Tibial artery (tissue), 4 donors: ENCODE data around the gene TSC2.
"Not testable (repeated sequence)": the region's sequence is repeated elsewhere in the genome, so short reads cannot be mapped to it uniquely, and the experiment has no call there.

Source experiments
- DNase-seq, 2 donors: peaks; one replicate each; pipeline ENCODE4 v3.0.0-alpha.2; 2019
- H3K27ac ChIP-seq, 2 donors: fragments of 200-600 bp; sonication (generic) in 1 of 2; 1 replicate in 1 of 2; 2 replicates in 1 of 2; pipeline ENCODE4 v1.5.1; 2018 to 2019; ENCODE audit warnings: mild to moderate bottlenecking in 1 of 2
- H3K27me3 ChIP-seq, 2 donors: fragments of 200-600 bp; sonication (generic) in 1 of 2; one replicate each; pipeline versions ENCODE4 v1.5.1 to v1.6.0; 2016 to 2019
- H3K36me3 ChIP-seq, 3 donors: fragments of 200-600 bp; sonication (generic) in 2 of 3; one replicate each; pipeline ENCODE4 v1.5.1; 2016 to 2019; ENCODE audit warnings: mild to moderate bottlenecking in 2 of 3
- H3K4me1 ChIP-seq, 4 donors: fragments of 200-600 bp; sonication (generic) in 2 of 4; 1 replicate in 3 of 4; 2 replicates in 1 of 4; pipeline ENCODE4 v1.5.1; 2016 to 2019
- H3K4me3 ChIP-seq, 2 donors: fragments of 200-600 bp; sonication (generic) in 1 of 2; 1 replicate in 1 of 2; 2 replicates in 1 of 2; pipeline ENCODE4 v1.5.1; 2018 to 2019; ENCODE audit warnings: mild to moderate bottlenecking in 2 of 2
- H3K9me3 ChIP-seq, 3 donors: fragments of 200-600 bp; sonication (generic) in 1 of 3; one replicate each; pipeline ENCODE4 v1.5.1; 2016 to 2019
- CTCF ChIP-seq, 2 experiments: fragments of 200-600 bp in 1 of 2; fragments of 450-650 bp in 1 of 2; IDR thresholded peaks; one replicate each; pipeline ENCODE4 v1.5.1; 2017 to 2019; ENCODE audit warnings: antibody characterized with exemption in 2 of 2, mild to moderate bottlenecking in 1 of 2, moderate library complexity in 1 of 2
- intact Hi-C: fragments of 100-400 bp; cut with DNase I; formaldehyde crosslinking; loops from one replicate; pipeline ENCODE4 v1.15.0; 2023; ENCODE audit warnings: low total_unique reads

TSC2 gene

GRCh38 chr16:2111412-2112335 is 63.9 kb downstream of the TSC2 start:
- intact Hi-C loops, H3K4me1 ChIP-seq, H3K27me3 ChIP-seq, DNase-seq, H3K27ac ChIP-seq, H3K9me3 ChIP-seq, H3K4me3 ChIP-seq: not testable (repeated sequence)
- H3K36me3 ChIP-seq: peaks cover 69 to 100% (median 91%) of the 10 kb centered on the region in 3 donors

- H3K4me3 ChIP-seq, intact Hi-C loops, DNase-seq, H3K27ac ChIP-seq, H3K27me3 ChIP-seq, H3K9me3 ChIP-seq: not testable (repeated sequence)
- Histone ChIP-seq H3K4me1 (peaks cover 0 to 14% (median 12%) of the 10 kb centered on the region in 4 donors), H3K36me3 (peaks cover 60 to 98% (median 87%) of the 10 kb centered on the region in 3 donors)
Measured at GRCh38 chr16:2112539-2113106, 64.8 kb downstream of the TSC2 start.

GRCh38 chr16:2114225-2114624 is 66.4 kb downstream of the TSC2 start:
- intact Hi-C loops, H3K27me3 ChIP-seq, H3K27ac ChIP-seq, DNase-seq, H3K9me3 ChIP-seq, H3K4me3 ChIP-seq: not testable (repeated sequence)
- H3K36me3 ChIP-seq: peaks cover 45 to 82% (median 71%) of the 10 kb centered on the region in 3 donors
- peaks cover 0 to 18% (median 14%) of the 10 kb centered on the region in 4 donors for H3K4me1 ChIP-seq

- DNase-seq, H3K27ac ChIP-seq, intact Hi-C loops, H3K9me3 ChIP-seq, H3K27me3 ChIP-seq, H3K4me3 ChIP-seq: not testable (repeated sequence)
- peaks cover 40 to 74% (median 66%) of the 10 kb centered on the region in 3 donors for H3K36me3 ChIP-seq
- H3K4me1 ChIP-seq: peaks cover 0 to 21% (median 14%) of the 10 kb centered on the region in 4 donors
Measured at GRCh38 chr16:2114885-2115590, 67.3 kb downstream of the TSC2 start.

GRCh38 chr16:2115591-2115973 is 67.8 kb downstream of the TSC2 start:
- TF ChIP-seq CTCF (IDR thresholded peaks at IDR 0.05): no peak
- peaks cover 0 to 27% (median 16%) of the 10 kb centered on the region in 4 donors for H3K4me1 ChIP-seq
- no peaks in the 10 kb centered on the region for H3K27me3 ChIP-seq
- intact Hi-C loops: no loop called here
- no peak for DNase-seq
- no peaks in the 10 kb centered on the region for H3K9me3 ChIP-seq
- no peak overlapping the region for H3K4me3 ChIP-seq
- peaks cover 34 to 69% (median 61%) of the 10 kb centered on the region in 3 donors for H3K36me3 ChIP-seq
- H3K27ac ChIP-seq: no peak overlapping the region

GRCh38 chr16:2116428-2116827 is 68.6 kb downstream of the TSC2 start:
- H3K27me3 ChIP-seq, intact Hi-C loops, DNase-seq, H3K4me3 ChIP-seq, H3K9me3 ChIP-seq: not testable (repeated sequence)
- H3K27ac ChIP-seq: peak overlapping the region in 1 of 2 donors; percentile 35
- peaks cover 0 to 34% (median 22%) of the 10 kb centered on the region in 4 donors for H3K4me1 ChIP-seq
- peaks cover 26 to 60% (median 52%) of the 10 kb centered on the region in 3 donors for H3K36me3 ChIP-seq

- H3K27me3 ChIP-seq, H3K4me3 ChIP-seq, H3K9me3 ChIP-seq, DNase-seq, intact Hi-C loops: not testable (repeated sequence)
- Histone ChIP-seq H3K4me1 (peaks cover 0 to 43% (median 30%) of the 10 kb centered on the region in 4 donors), H3K36me3 (peaks cover 18 to 51% (median 43%) of the 10 kb centered on the region in 3 donors), H3K27ac (peak overlapping the region in 1 of 2 donors; percentile 35)
Measured at GRCh38 chr16:2117341-2117740, 69.6 kb downstream of the TSC2 start.

GRCh38 chr16:2117960-2118722 is 70.4 kb downstream of the TSC2 start:
- peak overlapping the region in 1 of 2 donors; percentile 47 for H3K27ac ChIP-seq
- H3K27me3 ChIP-seq, DNase-seq, H3K4me3 ChIP-seq, H3K9me3 ChIP-seq, intact Hi-C loops: not testable (repeated sequence)
- peaks cover 14 to 43% (median 36%) of the 10 kb centered on the region in 3 donors for H3K36me3 ChIP-seq
- peaks cover 0 to 51% (median 38%) of the 10 kb centered on the region in 4 donors for H3K4me1 ChIP-seq
